Neutrophil (primary cell): ENCODE results near the gene NAP1L4.

ENCODE experiments used
- H3K27ac ChIP-seq: fragments of 200-600 bp; sonication (generic); 2 replicates; pipeline ENCODE4 v1.5.1; 2016; ENCODE audit warnings: mild to moderate bottlenecking, moderate library complexity
- H3K27me3 ChIP-seq: fragments of 200-600 bp; sonication (generic); 2 replicates; pipeline ENCODE4 v1.6.0; 2016; ENCODE audit warnings: mild to moderate bottlenecking
- H3K36me3 ChIP-seq: fragments of 200-600 bp; sonication (generic); 2 replicates; pipeline ENCODE4 v1.5.1; 2017
- H3K4me1 ChIP-seq, 2 experiments: fragments of 200-600 bp in 1 of 2; sonication (generic) in 1 of 2; 1 replicate in 1 of 2; 2 replicates in 1 of 2; pipeline versions ENCODE4 v1.5.1 to v1.6.1; 2013 to 2016; ENCODE audit warnings: low read depth in 1 of 2, low read length in 1 of 2, mild to moderate bottlenecking in 1 of 2, moderate library complexity in 1 of 2; ENCODE audit not compliant: control insufficient read depth in 1 of 2, insufficient read depth in 1 of 2
- H3K4me3 ChIP-seq, 2 experiments: fragments of 200-600 bp in 1 of 2; sonication (generic) in 1 of 2; 1 replicate in 1 of 2; 2 replicates in 1 of 2; pipeline ENCODE4 v1.5.1; 2013 to 2016; ENCODE audit warnings: low read depth in 1 of 2, low read length in 1 of 2, mild to moderate bottlenecking in 1 of 2, moderate library complexity in 1 of 2
- H3K9me3 ChIP-seq: fragments of 200-600 bp; sonication (generic); 2 replicates; pipeline ENCODE4 v1.5.1; 2016
- CTCF ChIP-seq: fragments of 200-600 bp; sonication (generic); IDR thresholded peaks from 2 replicates; pipeline ENCODE4 v1.5.1; 2016; ENCODE audit warnings: antibody characterized with exemption

The NAP1L4 gene

GRCh38 chr11:2914455-2915195, 77.5 kb downstream of the NAP1L4 start:
- no peak overlapping the region for H3K4me3 ChIP-seq
- no peaks in the 10 kb centered on the region for H3K4me1 ChIP-seq
- peaks cover 4% of the 10 kb centered on the region for H3K36me3 ChIP-seq
- TF ChIP-seq CTCF = no peak
- H3K9me3 ChIP-seq = no peaks in the 10 kb centered on the region
- peaks cover 43% of the 10 kb centered on the region for H3K27me3 ChIP-seq
- no peak overlapping the region for H3K27ac ChIP-seq

GRCh38 chr11:2913776-2914175, 78.4 kb downstream of the NAP1L4 start:
- Histone ChIP-seq H3K27ac (no peak overlapping the region), H3K4me3 (no peak overlapping the region), H3K4me1 (no peaks in the 10 kb centered on the region), H3K27me3 (peaks cover 51% of the 10 kb centered on the region), H3K9me3 (no peaks in the 10 kb centered on the region), H3K36me3 (peaks cover 7% of the 10 kb centered on the region)
- TF ChIP-seq CTCF = no peak

GRCh38 chr11:2913019-2913431, 79.1 kb downstream of the NAP1L4 start:
- Histone ChIP-seq H3K9me3 (no peaks in the 10 kb centered on the region), H3K4me3 (no peak overlapping the region), H3K27ac (no peak overlapping the region), H3K27me3 (peaks cover 58% of the 10 kb centered on the region), H3K4me1 (no peaks in the 10 kb centered on the region), H3K36me3 (peaks cover 13% of the 10 kb centered on the region)
- no peak for TF ChIP-seq CTCF

- Histone ChIP-seq H3K36me3 (peaks cover 13% of the 10 kb centered on the region), H3K27me3 (peaks cover 58% of the 10 kb centered on the region), H3K9me3 (no peaks in the 10 kb centered on the region), H3K4me1 (no peaks in the 10 kb centered on the region), H3K27ac (no peak overlapping the region), H3K4me3 (no peak overlapping the region)
- no peak for TF ChIP-seq CTCF
These were observed 79.6 kb downstream of the NAP1L4 start for GRCh38 chr11:2912498-2912897.

- no peak for TF ChIP-seq CTCF
- H3K4me3 ChIP-seq = no peak overlapping the region
- H3K27me3 ChIP-seq = peaks cover 58% of the 10 kb centered on the region
- peaks cover 13% of the 10 kb centered on the region for H3K36me3 ChIP-seq
- H3K9me3 ChIP-seq = no peaks in the 10 kb centered on the region
- no peaks in the 10 kb centered on the region for H3K4me1 ChIP-seq
- no peak overlapping the region for H3K27ac ChIP-seq
These were observed 80.2 kb downstream of the NAP1L4 start for GRCh38 chr11:2911785-2912391.
